Bronchial epithelial cell (primary cell): ENCODE measurements around the gene ABCA4. TPM values are rescaled to one million over a fixed set of nuclear protein-coding genes. Genes with fewer than 3 reads are reported as not detected.

Experiments
- DNase-seq: peaks from one replicate; pipeline ENCODE4 v3.0.0-alpha.2; 2010; ENCODE audit warnings: low read depth
- FAIRE-seq: peaks from 2 replicates; lab custom pipeline; 2011; peaks lifted over from hg19 to GRCh38; lab: Jason Lieb, UNC
- H3K27me3 ChIP-seq: 2 replicates; pipeline ENCODE4 v1.5.1; 2011; ENCODE audit warnings: low read length; ENCODE audit not compliant: control insufficient read depth, insufficient read depth
- H3K36me3 ChIP-seq: 2 replicates; pipeline ENCODE4 v1.5.1; 2011; ENCODE audit warnings: low read length; ENCODE audit not compliant: control insufficient read depth, insufficient read depth
- H3K4me3 ChIP-seq: 2 replicates; pipeline ENCODE4 v1.5.1; 2011; ENCODE audit warnings: mild to moderate bottlenecking, low read depth, low read length, control low read depth
- CTCF ChIP-seq: IDR thresholded peaks from 2 replicates; pipeline ENCODE4 v1.5.1; 2011; ENCODE audit warnings: mild to moderate bottlenecking, moderate library complexity, low read length, control low read depth, inconsistent platforms; ENCODE audit not compliant: insufficient read depth, severe bottlenecking
- total RNA-seq: library from RNA; depleted of rRNA; stranded (reverse); fragments of >200 nt; gene quantifications from 2 replicates; pipeline ENCODE4 v1.2.1, GENCODE V29; 2014

ABCA4 gene
- total RNA-seq, 1 donor from 2014 or later, result under 0.01 TPM

- Histone ChIP-seq H3K4me3 (no peak overlapping the region), H3K36me3 (no peaks in the 10 kb centered on the region), H3K27me3 (no peaks in the 10 kb centered on the region)
- no peak for TF ChIP-seq CTCF
- FAIRE-seq (no peak), DNase-seq (peak; percentile 23)
These were observed 10.1 kb upstream of the ABCA4 start for GRCh38 chr1:94130851-94131595.

GRCh38 chr1:94126651-94127050 is 5.7 kb upstream of the ABCA4 start:
- no peak for FAIRE-seq
- H3K36me3 ChIP-seq, result no peaks in the 10 kb centered on the region

GRCh38 chr1:94125551-94126514 is 4.9 kb upstream of the ABCA4 start:
- Histone ChIP-seq H3K27me3 (no peaks in the 10 kb centered on the region), H3K36me3 (no peaks in the 10 kb centered on the region), H3K4me3 (no peak overlapping the region)
- peak; percentile 58 for DNase-seq
- no peak for TF ChIP-seq CTCF
- FAIRE-seq, result no peak

More at GRCh38 chr1:94126651-94127050, 5.7 kb upstream of the ABCA4 start:
- H3K27me3 ChIP-seq, result no peaks in the 10 kb centered on the region
- no peak overlapping the region for H3K4me3 ChIP-seq
- DNase-seq, result no peak
- no peak for TF ChIP-seq CTCF

- no peak for TF ChIP-seq CTCF
- H3K36me3 ChIP-seq, result no peaks in the 10 kb centered on the region
- FAIRE-seq (no peak), DNase-seq (no peak)
- H3K27me3 ChIP-seq, result no peaks in the 10 kb centered on the region
- H3K4me3 ChIP-seq, result no peak overlapping the region
These were observed 3.6 kb upstream of the ABCA4 start for GRCh38 chr1:94124538-94124937.

GRCh38 chr1:94122201-94122970 is 1.4 kb upstream of the ABCA4 start:
- DNase-seq (peak; percentile 55), FAIRE-seq (no peak)
- H3K4me3 ChIP-seq, result no peak overlapping the region
- no peaks in the 10 kb centered on the region for H3K27me3 ChIP-seq
- no peaks in the 10 kb centered on the region for H3K36me3 ChIP-seq
- TF ChIP-seq CTCF, result no peak
